HepG2 (cell line): ENCODE results near the gene ACVR1C. TPM values are rescaled to one million over a fixed set of nuclear protein-coding genes. Genes with fewer than 3 reads are reported as not detected.

ENCODE experiments used
- ELF3 ChIP-seq: IDR thresholded peaks from 2 replicates; pipeline ENCODE4 v1.6.1; 2016; ENCODE audit warnings: missing genetic modification reagents, missing compliant biosample characterization
- HCFC1 ChIP-seq: fragments of 150-350 bp; IDR thresholded peaks from 2 replicates; pipeline ENCODE4 v1.6.1; 2014; ENCODE audit warnings: low read depth, low read length
- HNF4G ChIP-seq, 2 experiments: sonication (generic) in 1 of 2; formaldehyde crosslinking in 1 of 2; IDR thresholded peaks; 2 replicates each; pipeline versions ENCODE4 v1.4.0 to v1.6.1; 2011 to 2020; ENCODE audit warnings: borderline replicate concordance in 2 of 2, low read depth in 2 of 2, mild to moderate bottlenecking in 2 of 2, low read length in 1 of 2, missing genetic modification reagents in 1 of 2, moderate library complexity in 1 of 2
- HOXA9 ChIP-seq: sonication (generic); formaldehyde crosslinking; IDR thresholded peaks from 2 replicates; pipeline ENCODE4 v1.8.1; 2022; ENCODE audit warnings: missing genetic modification reagents, mild to moderate bottlenecking, moderate library complexity, borderline replicate concordance
- IKZF4 ChIP-seq: sonication (generic); formaldehyde crosslinking; IDR thresholded peaks from 2 replicates; pipeline ENCODE4 v1.5.1; 2020; ENCODE audit warnings: borderline replicate concordance, mild to moderate bottlenecking, low read depth, missing genetic modification reagents; ENCODE audit errors: not compliant biosample characterization
- MBD4 ChIP-seq: IDR thresholded peaks from 2 replicates; pipeline ENCODE4 v1.6.1; 2012; ENCODE audit warnings: low read length, inconsistent platforms, borderline replicate concordance
- NR2F2 ChIP-seq: IDR thresholded peaks from 2 replicates; pipeline ENCODE4 v1.6.1; 2012; ENCODE audit warnings: low read depth, inconsistent platforms, borderline replicate concordance
- RBM39 ChIP-seq: fragments of 200-400 bp; formaldehyde crosslinking; IDR thresholded peaks from one replicate; pipeline ENCODE4 v1.6.1; 2018; ENCODE audit warnings: antibody characterized with exemption, mild to moderate bottlenecking, low read depth, low read length; ENCODE audit not compliant: poor library complexity, severe bottlenecking
- SALL1 ChIP-seq: sonication (generic); formaldehyde crosslinking; IDR thresholded peaks from 2 replicates; pipeline ENCODE4 v1.8.0; 2022; ENCODE audit warnings: mild to moderate bottlenecking, missing genetic modification reagents
- SP4 ChIP-seq: sonication (generic); formaldehyde crosslinking; IDR thresholded peaks from 2 replicates; pipeline ENCODE4 v1.8.1; 2023; ENCODE audit warnings: mild to moderate bottlenecking, missing genetic modification reagents
- TAF15 ChIP-seq: fragments of 200-400 bp; formaldehyde crosslinking; IDR thresholded peaks from one replicate; pipeline ENCODE4 v1.6.1; 2018; ENCODE audit warnings: mild to moderate bottlenecking, low read depth, low read length; ENCODE audit not compliant: poor library complexity, severe bottlenecking
- XRCC5 ChIP-seq: fragments of 200-400 bp; formaldehyde crosslinking; optimal IDR thresholded peaks from 2 replicates; pipeline ENCODE3; 2017; ENCODE audit warnings: mild to moderate bottlenecking, low read length
- YEATS4 ChIP-seq: sonication (generic); formaldehyde crosslinking; IDR thresholded peaks from 2 replicates; pipeline ENCODE4 v1.4.0; 2020; ENCODE audit warnings: missing genetic modification reagents, borderline replicate concordance
- ZFP36 ChIP-seq: fragments of 150-350 bp; IDR thresholded peaks from 2 replicates; pipeline ENCODE4 v1.6.1; 2018; ENCODE audit warnings: borderline replicate concordance, low read length, low read depth; ENCODE audit not compliant: partially characterized antibody
- ZFP41 ChIP-seq: sonication (generic); formaldehyde crosslinking; IDR thresholded peaks from 2 replicates; pipeline ENCODE4 v1.4.0; 2020; ENCODE audit warnings: mild to moderate bottlenecking, missing genetic modification reagents, borderline replicate concordance
- ZMYM2 ChIP-seq: sonication (generic); formaldehyde crosslinking; IDR thresholded peaks from 2 replicates; pipeline ENCODE4 v1.8.0; 2022; ENCODE audit warnings: mild to moderate bottlenecking, missing genetic modification reagents
- ZNF10 ChIP-seq: sonication (generic); formaldehyde crosslinking; IDR thresholded peaks from 2 replicates; pipeline ENCODE4 v1.4.0; 2020; ENCODE audit warnings: mild to moderate bottlenecking, low read depth, missing genetic modification reagents, borderline replicate concordance
- ZNF251 ChIP-seq: sonication (generic); formaldehyde crosslinking; IDR thresholded peaks from 2 replicates; pipeline ENCODE4 v1.9.0; 2021; ENCODE audit warnings: mild to moderate bottlenecking, missing genetic modification reagents
- ZNF260 ChIP-seq: sonication (generic); formaldehyde crosslinking; IDR thresholded peaks from 2 replicates; pipeline ENCODE4 v1.4.0; 2020; ENCODE audit warnings: missing genetic modification reagents, low read depth, mild to moderate bottlenecking, borderline replicate concordance
- ZNF766 ChIP-seq: sonication (generic); formaldehyde crosslinking; IDR thresholded peaks from 2 replicates; pipeline ENCODE4 v1.5.0; 2020; ENCODE audit warnings: missing genetic modification reagents, borderline replicate concordance
- ZNF773 ChIP-seq: sonication (generic); formaldehyde crosslinking; IDR thresholded peaks from 2 replicates; pipeline ENCODE4 v1.4.0; 2020; ENCODE audit warnings: missing genetic modification reagents, borderline replicate concordance
- ZNF784 ChIP-seq: sonication (generic); formaldehyde crosslinking; IDR thresholded peaks from 2 replicates; pipeline ENCODE4 v1.5.1; 2020; ENCODE audit warnings: missing genetic modification reagents, mild to moderate bottlenecking, borderline replicate concordance
- polyA plus RNA-seq, 8 experiments: library from polyadenylated mRNA; depleted of rRNA in 3 of 8; stranded (reverse) in 7 of 8; unstranded in 1 of 8; fragments of >200 nt; fragmentation: Illumina TruSeq in 4 of 8; extraction: Trizol in 4 of 8; gene quantifications; 2 replicates each; pipeline versions ENCODE4 v1.2.1 to v1.2.3, GENCODE V29; 2011 to 2016; ENCODE audit warnings: low read depth in 4 of 8, missing spikeins in 1 of 8, mixed read lengths in 1 of 8; ENCODE audit not compliant: insufficient read depth in 1 of 8
- total RNA-seq, 5 experiments: library from RNA; depleted of rRNA; stranded (reverse); fragments of >200 nt; fragmentation: Illumina TruSeq; extraction: Trizol; gene quantifications; 2 replicates each; pipeline ENCODE4 v1.2.3, GENCODE V29; 2016; ENCODE audit warnings: low read depth in 1 of 5
- TF ChIP-seq, protein P1 (sequence below): IDR thresholded peaks from 2 replicates; pipeline ENCODE4 v1.6.1; 2016; ENCODE audit warnings: low read depth, control low read depth
- TF ChIP-seq, protein P2 (sequence below): sonication (generic); formaldehyde crosslinking; IDR thresholded peaks from 2 replicates; pipeline ENCODE4 v1.4.0; 2020; ENCODE audit warnings: missing genetic modification reagents, borderline replicate concordance

Gene ACVR1C
- total and polyA plus RNA-seq, 2 of the 13 experiments (the other 11 are each of a cell fraction or from before 2014, with no cell fraction given), result 0.05 to 1.0 TPM

GRCh38 chr2:157492189-157492773 is 136.4 kb downstream of the ACVR1C start (continued):
- TF ChIP-seq, protein P1, sequence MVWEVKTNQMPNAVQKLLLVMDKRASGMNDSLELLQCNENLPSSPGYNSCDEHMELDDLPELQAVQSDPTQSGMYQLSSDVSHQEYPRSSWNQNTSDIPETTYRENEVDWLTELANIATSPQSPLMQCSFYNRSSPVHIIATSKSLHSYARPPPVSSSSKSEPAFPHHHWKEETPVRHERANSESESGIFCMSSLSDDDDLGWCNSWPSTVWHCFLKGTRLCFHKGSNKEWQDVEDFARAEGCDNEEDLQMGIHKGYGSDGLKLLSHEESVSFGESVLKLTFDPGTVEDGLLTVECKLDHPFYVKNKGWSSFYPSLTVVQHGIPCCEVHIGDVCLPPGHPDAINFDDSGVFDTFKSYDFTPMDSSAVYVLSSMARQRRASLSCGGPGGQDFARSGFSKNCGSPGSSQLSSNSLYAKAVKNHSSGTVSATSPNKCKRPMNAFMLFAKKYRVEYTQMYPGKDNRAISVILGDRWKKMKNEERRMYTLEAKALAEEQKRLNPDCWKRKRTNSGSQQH, result no peak
- TF ChIP-seq HOXA9 (CRISPR knock-in tag) (no peak), HNF4G (IDR thresholded peaks at IDR 0.05; ENCODE audit: borderline replicate concordance, low read depth, low read length) (no peak), HNF4G (CRISPR knock-in tag; IDR thresholded peaks at IDR 0.05; ENCODE audit: borderline replicate concordance, low read depth) (no peak), MBD4 (no peak), ZNF766 (CRISPR knock-in tag) (no peak), ZNF773 (CRISPR knock-in tag) (no peak), YEATS4 (no peak), XRCC5 (peak; percentile 59), HCFC1 (no peak), ZNF784 (CRISPR knock-in tag) (no peak), TAF15 (no peak), ZNF260 (CRISPR knock-in tag) (no peak), IKZF4 (CRISPR knock-in tag) (no peak), ELF3 (CRISPR knock-in tag) (no peak), ZMYM2 (CRISPR knock-in tag) (no peak), SP4 (CRISPR knock-in tag) (no peak), ZNF251 (CRISPR knock-in tag) (no peak), RBM39 (no peak), ZFP36 (no peak), ZNF10 (CRISPR knock-in tag) (no peak), NR2F2 (no peak), ZFP41 (no peak), SALL1 (0 out of 2 replicates have a peak, but pooled peaks have one; percentile 27)
- TF ChIP-seq, protein P2, sequence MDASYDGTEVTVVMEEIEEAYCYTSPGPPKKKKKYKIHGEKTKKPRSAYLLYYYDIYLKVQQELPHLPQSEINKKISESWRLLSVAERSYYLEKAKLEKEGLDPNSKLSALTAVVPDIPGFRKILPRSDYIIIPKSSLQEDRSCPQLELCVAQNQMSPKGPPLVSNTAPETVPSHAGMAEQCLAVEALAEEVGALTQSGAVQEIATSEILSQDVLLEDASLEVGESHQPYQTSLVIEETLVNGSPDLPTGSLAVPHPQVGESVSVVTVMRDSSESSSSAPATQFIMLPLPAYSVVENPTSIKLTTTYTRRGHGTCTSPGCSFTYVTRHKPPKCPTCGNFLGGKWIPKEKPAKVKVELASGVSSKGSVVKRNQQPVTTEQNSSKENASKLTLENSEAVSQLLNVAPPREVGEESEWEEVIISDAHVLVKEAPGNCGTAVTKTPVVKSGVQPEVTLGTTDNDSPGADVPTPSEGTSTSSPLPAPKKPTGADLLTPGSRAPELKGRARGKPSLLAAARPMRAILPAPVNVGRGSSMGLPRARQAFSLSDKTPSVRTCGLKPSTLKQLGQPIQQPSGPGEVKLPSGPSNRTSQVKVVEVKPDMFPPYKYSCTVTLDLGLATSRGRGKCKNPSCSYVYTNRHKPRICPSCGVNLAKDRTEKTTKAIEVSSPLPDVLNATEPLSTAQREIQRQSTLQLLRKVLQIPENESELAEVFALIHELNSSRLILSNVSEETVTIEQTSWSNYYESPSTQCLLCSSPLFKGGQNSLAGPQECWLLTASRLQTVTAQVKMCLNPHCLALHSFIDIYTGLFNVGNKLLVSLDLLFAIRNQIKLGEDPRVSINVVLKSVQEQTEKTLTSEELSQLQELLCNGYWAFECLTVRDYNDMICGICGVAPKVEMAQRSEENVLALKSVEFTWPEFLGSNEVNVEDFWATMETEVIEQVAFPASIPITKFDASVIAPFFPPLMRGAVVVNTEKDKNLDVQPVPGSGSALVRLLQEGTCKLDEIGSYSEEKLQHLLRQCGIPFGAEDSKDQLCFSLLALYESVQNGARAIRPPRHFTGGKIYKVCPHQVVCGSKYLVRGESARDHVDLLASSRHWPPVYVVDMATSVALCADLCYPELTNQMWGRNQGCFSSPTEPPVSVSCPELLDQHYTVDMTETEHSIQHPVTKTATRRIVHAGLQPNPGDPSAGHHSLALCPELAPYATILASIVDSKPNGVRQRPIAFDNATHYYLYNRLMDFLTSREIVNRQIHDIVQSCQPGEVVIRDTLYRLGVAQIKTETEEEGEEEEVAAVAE (CRISPR knock-in tag), result no peak
